OCI-LY3 (cell line): ENCODE data around the gene PRSS58.

Experiments
- CTCF ChIP-seq: fragments of 200-600, 300-600 bp; sonication (generic); IDR thresholded peaks from 2 replicates; pipeline ENCODE4 v1.5.1; 2014; ENCODE audit warnings: antibody characterized with exemption, low read length, low read depth
- EZH2phosphoT487 ChIP-seq: fragments of 200-600 bp; shearing (Covaris generic); IDR thresholded peaks from 2 replicates; pipeline ENCODE4 v1.6.1; 2018; ENCODE audit warnings: antibody characterized with exemption, mixed run types, low read depth

GRCh38 chr7:142231716-142232115 lies 26.1 kb downstream of the PRSS58 start:
- TF ChIP-seq CTCF, result no peak
- no peak for TF ChIP-seq EZH2phosphoT487
